ENCODE results near the gene CHAD.
"Not testable (repeated sequence)": the region's sequence is repeated elsewhere in the genome, so short reads cannot be mapped to it uniquely, and the experiment has no call there.

The CHAD gene

GRCh38 chr17:50425682-50426471 is 42.8 kb downstream of the CHAD start, which contains the start of gene ACSF2:
Gene ACSF2 (plus strand): TSS chr17:50426218. CDS start chr17:50426262, 44 bp downstream.
- DNase-seq, result peak; percentile 81

GRCh38 chr17:50424996-50425681 is 43.5 kb downstream of the CHAD start:
- no peak for DNase-seq

DNA sequence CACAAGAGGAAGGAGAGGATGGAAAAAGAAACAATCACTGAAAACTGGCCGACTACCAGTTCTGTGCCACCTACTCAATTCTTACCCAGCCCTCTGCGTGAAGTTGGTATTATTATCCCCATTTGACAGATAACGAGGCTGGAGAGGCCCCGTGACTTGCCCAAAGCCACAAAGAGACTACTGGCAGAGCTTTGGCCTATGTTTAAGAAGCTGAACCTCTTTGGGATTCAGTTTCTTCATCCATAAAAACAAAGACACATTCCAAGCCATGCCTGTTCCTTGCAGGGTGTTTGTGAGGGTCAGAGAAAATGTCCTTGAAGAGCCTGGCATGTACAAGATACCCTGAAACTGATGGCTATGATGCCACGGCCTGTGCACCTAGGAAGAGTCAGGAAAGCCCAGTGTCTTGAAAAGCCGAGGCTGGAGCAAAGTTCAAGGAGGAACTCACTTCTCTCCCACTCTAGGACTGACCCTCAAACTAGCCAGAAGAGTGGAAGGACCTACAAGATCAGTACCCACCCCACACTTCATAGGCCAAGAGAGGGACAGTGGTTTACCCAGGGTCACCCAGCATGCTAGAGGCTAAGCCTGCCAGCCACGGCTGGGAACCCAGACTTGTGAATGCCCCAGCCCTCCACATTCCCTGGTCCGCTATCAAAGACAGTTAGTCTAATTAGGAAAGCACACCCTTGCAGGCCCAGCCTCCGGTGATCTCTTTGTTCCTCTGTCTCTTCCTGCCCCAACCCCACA is 44.3 kb downstream of the CHAD start:
- DNase-seq, result no peak

GRCh38 chr17:50423553-50424159 is 45.0 kb downstream of the CHAD start:
- peak; percentile 61 for DNase-seq

DNA sequence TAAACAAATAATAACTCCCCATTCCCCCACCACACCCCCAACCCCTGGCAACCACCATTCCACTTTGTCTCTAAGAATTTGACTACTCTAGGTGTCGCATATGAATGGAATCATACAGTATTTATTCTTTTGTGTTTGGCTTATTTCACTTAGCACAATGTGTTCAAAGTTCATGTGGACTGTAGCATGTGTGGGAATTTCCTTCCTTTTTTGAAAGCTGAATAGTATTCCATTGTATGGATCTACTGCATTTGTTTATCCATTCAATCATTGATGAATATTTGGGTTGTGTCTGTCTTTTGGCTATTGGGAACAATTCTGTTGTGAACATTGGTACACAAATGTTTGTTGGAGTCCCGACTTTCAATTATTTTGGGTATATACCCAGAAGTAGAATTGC is 45.9 kb downstream of the CHAD start:
- DNase-seq, result no peak

DNA sequence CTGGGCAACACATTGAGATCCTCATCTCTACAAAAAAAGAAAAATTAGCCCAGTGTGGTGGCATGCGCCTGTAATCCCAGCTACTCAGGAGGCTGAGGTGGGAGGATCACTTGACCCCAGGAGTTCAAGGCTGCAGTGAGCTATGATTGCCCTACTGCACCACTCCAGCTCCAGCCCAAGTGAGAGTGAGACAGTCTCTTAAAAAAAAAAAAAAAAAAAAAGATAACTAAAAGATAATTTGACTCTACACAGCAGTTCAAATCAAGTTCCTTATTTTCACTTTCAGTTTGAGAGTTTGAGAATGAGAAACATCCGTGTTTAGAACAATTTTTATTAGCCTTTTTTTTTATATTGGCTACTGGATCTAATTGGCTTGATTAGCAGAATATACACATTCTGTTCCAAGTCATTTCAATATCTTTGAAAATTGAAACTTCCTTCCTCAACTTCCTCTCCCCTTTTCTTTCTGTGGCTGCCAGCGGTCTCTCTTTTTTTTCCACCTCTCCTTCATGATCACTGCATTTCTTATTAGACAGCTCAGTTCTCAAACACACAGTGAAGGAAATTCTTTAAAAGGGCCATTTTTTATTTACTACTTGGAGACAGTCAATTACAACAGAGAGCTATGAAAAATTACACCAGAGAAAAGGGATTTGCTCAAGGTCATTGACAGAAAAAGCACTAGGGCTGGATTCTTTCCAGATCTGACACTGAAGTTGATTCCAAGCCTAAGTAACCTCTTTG is 47.2 kb downstream of the CHAD start:
- DNase-seq, result peak; percentile 33

DNA sequence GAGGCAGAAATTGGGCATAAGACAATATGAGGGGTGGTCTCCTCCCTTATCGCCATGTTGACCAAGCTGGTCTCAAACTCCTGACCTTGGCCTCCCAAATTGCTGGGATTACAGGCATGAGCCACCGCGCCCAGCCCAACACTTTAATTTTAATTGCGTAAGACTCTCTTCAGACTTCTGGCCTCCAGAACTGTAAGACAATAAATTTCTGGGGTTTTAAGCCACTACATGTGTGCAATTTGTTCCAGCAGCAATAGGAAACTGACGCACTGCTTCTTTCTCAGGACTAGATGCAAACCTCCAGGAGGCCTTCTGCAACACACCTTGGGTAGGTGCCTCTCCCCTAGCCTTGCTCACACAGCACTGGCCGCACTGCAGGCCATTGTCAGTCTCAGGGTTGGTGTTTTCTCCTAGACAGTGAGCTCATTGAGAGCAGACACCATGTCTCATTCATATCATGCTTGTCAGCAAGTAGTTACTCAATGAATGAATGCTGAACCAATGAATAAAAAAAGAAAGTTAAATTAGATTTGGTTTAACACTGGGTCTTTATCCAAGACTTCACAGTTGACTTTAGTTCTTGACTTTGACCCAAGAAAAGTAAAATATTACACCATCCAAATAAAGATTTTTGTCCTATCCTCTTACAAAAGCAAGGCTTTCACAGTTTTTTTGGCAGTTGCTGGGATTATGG is 48.1 kb downstream of the CHAD start:
- DNase-seq, result no peak

GRCh38 chr17:50419577-50419976 is 49.1 kb downstream of the CHAD start:
- not testable (repeated sequence) for DNase-seq

- no peak for DNase-seq
These were observed 53.9 kb downstream of the CHAD start for GRCh38 chr17:50414808-50415207.
